Endometrial microvascular endothelial cells (primary cell): Measurements from ENCODE around the gene SLC35F6. TPM values are rescaled to one million over a fixed set of nuclear protein-coding genes. Genes with fewer than 3 reads are reported as not detected.
"Not testable (repeated sequence)": the region's sequence is repeated elsewhere in the genome, so short reads cannot be mapped to it uniquely, and the experiment has no call there.

Experiments
- in situ Hi-C: cut with HindIII; loops from 2 replicates; pipeline ENCODE4 v1.10.0; 2017; ENCODE audit warnings: low sequenced_read_pairs, low pct_unique_long_range_greater_than_20kb; ENCODE audit errors: inconsistent ontology term
- total RNA-seq: library from RNA; depleted of rRNA; stranded (reverse); fragments of >200 nt; gene quantifications from one replicate; pipeline ENCODE4 v1.2.3, GENCODE V29; 2015; ENCODE audit errors: inconsistent ontology term

SLC35F6 gene
- total RNA-seq, 1 donor from 2014 or later: 49.4 TPM

DNA sequence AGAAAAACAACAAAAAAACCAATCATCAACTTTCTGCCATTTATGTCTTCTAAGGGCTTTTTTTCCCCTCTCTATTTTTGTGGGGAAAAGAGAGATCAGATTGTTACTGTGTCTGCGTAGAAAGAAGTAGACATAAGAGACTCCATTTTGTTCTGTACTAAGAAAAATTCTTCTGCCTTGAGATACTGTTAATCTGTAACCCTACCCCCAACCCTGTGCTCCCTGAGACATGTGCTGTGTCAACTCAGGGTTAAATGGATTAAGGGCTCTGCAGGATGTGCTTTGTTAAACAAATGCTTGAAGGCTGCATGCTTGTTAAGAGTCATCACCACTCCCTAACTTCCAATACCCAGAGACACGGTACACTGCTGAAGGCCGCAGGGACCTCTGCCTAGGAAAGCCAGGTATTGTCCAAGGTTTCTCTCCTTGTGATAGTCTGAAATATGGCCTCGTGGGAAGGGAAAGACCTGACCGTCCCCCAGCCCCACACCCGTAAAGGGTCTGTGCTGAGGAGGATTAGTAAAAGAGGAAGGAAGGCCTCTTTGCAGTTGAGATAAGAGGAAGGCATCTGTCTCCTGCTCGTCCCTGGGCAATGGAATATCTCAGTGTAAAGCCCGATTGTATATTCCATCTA is 14.2 kb upstream of the SLC35F6 start:
- in situ Hi-C loops: not testable (repeated sequence)

DNA sequence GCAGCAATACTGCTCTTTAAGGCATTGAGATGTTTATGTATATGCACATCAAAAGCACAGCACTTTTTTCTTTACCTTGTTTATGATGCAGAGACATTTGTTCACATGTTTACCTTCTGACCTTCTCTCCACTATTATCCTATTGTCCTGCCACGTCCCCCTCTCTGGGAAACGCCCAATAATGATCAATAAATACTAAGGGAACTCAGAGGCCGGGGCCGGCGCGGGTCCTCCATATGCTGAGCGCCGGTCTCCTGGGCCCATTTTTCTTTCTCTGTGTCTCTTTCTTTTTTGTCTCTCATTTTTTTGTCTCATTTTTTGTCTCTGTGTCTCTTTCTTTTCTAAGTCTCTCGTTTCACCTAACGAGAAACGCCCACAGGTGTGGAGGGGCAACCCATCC is 13.6 kb upstream of the SLC35F6 start:
- in situ Hi-C loops: not testable (repeated sequence)

DNA sequence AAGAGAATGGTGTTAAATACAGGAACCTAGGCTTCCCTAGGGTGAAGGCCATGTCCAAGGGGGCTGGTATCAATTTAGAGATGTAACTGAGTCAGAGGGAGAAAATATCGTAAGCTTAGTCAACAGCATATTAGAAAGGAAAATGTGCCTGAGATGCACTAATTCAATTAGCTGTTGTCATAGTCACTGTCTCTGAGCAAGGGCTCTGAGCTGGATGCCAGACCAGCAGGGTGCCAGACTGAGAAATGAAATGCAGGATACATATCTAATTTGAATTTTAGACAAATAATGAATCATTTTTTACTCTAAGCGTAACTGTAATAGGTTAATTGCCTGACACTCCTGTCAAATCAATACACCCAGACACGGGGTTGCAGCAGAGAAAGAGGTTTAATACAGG is 11.4 kb upstream of the SLC35F6 start:
- in situ Hi-C loops: no loop called here

DNA sequence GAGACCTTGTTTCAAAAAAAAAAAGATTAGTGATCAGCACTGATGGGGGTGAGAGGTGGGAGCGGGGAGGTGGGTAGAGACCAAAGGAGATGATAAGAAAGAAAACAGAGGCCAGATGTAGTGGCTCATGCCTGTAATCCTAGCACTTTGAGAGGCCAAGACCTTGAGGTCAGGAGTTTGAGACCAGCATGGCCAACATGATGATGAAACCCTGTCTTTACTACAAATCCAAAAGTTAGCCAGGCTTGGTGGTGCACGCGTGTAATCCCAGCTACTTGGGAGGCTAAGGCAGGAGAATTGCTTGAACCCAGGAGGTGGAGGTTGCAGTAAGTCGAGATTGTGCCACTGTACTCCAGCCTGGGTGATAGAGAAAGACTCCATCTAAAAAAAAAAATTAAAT is 9.5 kb upstream of the SLC35F6 start:
- in situ Hi-C loops: no loop called here

DNA sequence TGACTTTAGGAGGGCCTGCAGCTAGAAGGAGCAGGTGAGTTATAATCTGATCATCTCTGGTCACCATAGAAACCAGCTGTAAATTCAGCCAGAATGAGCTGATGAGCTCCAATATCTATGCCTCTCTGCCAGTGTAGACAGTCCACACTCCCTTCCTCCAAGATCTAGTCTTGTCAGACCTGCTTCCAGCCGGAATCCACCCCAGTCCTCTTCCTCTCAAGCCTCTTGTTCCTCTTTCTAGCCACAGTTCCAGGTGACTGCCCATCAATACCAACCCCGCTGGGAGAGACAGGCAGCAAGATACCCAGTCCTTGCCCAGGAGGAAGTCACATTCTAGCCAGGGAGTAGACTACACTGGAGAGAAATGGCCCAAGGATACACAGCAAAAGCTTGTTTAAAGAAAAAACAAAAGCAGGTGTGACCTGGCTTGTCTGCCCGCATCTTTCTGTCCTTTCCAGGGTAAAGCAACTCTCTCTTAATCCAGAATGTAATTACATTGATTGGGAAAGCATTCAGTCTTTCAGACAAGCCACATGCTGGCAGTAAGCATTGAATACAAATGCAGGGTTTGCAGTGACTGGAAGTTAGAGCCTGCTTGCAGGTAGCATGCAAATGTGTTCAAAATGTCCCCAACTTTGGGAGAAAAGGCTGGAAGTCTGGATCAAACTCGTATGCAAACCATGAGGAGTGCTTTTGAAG is 9.0 kb upstream of the SLC35F6 start:
- in situ Hi-C loops: no loop called here

DNA sequence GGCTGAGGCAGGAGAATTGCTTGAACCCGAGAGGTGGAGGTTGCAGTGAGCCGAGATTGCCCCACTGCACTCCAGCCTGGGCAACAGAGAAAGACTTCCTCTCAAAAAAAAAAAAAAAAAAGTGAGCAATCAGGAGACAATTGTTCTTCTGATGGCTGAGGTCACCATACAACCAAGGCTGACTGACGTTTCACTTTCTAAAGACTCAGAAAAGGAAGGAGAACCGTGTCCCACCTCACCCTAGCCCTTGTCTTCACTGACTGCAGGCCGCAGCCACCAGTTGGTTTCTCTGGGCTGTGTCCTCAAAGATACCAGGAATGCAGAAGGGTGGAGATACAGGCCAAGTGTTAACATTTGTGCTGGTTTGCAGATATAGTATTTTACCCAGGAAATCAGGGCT is 7.7 kb upstream of the SLC35F6 start:
- in situ Hi-C loops: no loop called here

DNA sequence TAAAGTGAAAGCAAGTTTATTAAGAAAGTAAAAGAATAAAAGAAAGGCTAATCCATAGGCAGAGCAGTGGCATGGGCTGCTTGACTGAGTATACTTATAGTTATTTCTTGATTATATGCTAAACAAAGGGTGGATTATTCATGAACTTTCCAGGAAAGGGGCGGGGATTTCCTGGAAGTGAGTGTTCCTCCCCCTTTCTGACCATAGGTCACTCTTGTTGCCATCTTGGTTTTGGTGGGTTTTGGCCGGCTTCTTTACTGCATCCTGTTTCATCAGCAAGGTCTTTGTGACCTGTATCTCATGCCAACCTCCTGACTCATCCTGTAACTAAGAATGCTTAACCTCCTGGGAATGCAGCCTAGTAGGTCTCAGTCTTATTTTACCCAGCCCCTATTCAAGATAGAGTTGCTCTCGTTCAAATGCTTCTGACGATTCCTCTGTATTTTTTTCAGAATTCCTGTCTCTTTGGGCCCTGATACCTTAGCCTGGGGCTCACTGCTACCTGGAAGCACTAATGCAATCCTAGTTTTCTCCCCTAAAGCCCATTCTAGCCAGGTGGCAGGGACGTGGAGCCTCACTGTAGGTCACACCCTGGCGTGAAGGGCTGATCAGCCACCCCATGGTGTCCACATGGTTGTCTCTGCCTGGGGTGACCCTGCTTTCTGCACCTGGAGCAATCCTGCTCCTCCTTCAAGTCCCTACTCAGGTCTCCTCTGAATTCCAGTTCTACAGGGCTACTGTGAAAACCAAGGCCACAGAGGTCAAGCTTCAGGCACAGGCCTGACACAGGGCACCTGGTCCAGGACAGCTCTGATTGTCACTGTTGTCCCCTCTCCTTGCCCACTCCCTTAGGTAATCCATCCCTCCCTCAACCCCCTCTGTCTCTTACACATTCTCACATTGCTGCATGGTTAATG is 6.0 kb upstream of the SLC35F6 start:
- in situ Hi-C loops: no loop called here

DNA sequence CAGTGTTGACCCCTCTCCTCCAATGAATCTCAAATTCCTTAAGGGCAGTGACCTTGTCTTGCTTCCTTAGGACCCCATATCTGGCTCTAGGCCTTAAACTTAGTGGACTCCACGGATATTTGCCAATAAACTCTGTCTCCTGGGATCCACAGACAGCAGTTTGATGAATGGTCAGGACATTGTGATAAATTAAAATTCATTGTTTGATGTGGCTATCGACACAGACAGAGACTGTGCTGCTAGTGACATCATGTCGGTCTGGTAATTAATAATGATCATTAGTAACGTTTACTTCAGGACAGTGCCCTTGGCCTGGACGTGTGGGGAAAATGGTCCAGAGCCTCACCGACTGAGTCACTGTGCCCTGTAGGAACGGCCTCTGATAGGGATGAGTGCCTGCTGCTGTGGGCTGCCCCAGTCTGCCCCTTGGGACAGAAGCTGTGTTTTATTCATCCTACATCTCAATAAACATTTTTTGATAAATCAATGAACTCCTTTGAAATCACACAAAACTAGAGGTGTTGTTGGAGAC is 5.2 kb upstream of the SLC35F6 start:
- in situ Hi-C loops: no loop called here

DNA sequence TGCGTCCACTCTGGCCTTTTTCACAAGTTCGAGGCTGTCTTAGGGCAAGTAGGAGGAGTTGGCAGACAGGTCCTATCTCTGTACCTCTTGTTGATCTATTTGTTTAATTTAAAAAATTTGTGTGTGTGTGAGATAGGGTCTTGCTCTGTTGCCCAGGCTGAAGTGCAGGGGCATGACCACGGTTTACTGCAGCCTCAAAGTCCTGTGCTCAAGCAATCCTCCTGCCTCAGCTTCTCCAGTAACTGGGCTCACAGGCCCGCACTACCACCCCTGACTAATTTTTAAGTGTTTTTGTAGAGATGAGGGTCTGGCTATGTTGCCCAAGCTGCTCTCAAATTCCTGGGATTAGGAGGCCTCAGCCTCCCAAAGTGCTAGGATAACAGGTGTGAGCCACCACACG is 4.2 kb upstream of the SLC35F6 start:
- in situ Hi-C loops: no loop called here

DNA sequence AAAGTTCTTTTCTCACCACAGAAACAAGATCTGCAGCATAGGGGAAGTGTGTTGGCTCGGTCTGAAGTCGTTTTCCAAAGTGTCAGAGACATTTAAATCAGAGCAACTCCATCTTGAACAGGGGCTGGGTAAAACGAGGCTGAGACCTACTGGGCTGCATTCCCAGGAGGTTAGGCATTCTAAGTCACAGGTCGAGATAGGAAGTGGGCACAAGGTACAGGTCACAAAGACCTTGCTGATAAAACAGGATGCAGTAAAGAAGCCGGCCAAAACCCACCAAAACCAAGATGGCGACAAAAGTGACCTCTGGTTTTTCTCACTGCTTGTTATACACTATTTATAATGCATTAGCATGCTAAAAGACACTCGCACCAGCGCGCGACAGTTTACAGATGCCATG is 3.1 kb upstream of the SLC35F6 start:
- in situ Hi-C loops: not testable (repeated sequence)

DNA sequence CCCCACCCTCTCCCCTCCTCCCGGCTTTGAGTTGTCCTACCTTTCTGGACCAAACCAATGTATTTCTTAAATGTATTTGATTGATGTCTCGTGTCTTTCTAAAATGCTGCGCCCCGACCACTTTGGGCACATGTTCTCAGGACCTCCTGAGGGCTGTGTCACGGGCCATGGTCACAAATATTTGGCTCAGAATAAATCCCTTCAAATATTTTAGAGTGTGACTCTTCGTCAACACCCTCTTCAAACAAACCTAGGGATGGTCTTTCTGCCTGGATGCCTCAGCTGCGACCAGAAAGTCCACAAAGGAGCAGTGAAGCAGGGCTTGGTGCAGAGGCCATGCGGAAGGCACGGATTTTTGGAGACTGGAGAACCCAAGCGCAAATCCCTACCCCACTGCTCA is 1.1 kb upstream of the SLC35F6 start:
- in situ Hi-C loops: no loop called here

DNA sequence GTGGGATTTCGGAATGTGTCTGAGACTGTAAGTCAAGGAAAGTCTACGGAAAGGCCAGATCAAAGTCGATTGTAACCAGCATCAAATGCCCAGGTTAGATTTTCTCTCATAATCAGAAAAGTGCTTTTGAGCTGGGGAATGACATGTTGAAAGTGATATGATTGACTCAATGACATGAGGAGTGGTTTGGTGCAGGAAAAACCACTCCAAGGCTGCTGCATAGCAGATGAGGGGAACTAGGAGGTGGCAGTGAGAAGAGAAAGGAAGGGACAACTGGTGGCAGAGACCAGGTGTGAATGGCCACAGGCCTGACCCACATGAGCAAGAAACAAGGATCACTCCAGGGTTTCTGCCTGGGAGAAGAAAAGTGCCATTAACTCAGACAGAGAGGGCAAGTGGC is 822 bp downstream of the SLC35F6 start:
- in situ Hi-C loops: no loop called here

DNA sequence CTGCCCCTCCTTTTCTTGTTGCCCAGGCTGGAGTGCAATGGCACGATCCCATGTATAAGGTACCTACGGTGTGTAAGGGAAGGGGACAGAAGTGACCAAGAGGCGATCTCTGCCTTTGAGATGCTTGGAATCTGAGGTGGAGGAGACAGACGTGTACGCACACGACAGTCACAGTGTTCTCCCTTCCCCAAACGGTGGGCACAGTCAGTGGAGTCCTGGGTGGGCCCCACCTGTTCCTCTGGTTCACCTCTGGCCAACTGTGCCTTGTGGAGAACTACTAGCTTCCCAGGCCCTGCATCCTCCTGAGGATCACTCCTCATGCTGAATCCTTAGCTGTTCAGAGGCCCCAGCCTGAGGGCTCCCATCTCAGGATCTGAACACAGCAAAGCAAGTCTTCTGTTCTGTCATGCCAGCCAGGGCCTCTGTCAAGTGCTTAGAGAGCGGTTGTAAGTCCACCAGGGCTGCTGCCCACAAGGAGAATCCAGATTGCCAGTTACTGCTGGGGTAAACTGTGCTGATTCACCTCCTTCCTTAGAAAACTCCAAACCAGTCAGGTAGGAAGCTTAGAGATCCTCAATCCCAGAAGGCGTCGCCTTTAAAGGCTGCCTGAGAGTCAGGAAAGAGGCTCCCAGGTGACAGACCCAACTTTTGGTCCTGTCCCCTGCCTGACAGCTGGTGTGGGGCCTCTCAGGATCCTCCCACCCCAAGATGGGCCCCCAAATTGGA is 1.6 kb downstream of the SLC35F6 start:
- in situ Hi-C loops: no loop called here

DNA sequence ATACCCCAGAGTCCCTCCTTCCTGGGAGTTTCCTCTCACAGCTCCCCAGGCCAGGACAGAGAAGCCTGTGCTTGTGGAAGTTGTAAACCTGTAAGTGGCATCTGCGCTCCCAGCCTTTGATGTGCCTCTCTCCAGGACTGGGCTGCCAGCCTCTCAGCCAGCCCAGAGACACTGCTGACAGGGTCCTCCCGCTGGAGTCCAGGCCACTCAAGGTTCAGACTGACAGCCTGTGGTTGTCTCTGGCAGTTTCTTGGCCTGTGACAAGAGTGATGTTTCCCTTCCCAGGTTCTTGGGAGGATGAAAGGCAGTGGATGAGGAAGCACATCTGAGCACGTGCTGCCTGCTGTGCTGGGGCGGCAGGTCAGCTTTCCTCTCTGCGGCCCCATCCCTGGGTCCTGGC is 3.0 kb downstream of the SLC35F6 start:
- in situ Hi-C loops: no loop called here

DNA sequence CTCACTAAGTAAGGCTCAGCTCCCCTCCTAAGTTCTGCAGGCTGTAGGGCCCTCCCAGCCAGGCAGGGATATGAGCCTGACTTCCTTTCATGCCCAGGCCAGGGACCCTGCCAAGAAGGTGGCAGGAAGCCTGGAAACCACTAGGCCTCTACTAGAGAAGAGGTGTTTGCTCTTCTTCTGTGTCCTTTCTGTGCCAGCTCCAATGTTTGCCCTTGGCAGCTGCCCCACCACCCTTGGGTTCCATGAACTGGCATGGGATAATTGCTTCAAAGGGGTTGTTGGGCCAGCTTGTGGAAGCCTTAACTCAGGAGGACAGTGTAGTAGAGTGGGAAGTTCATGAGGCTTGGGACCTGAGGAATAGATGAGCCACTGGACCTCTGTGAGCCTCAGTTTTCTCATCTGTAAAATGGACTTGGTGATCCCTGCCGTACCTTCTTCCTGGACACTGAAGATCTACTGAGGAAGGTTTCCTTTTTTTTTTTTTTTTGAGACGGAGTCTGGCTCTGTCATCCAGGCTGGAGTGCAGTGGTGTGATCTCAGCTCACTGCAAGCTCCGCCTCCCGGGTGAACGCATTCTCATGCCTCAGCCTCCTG is 3.9 kb downstream of the SLC35F6 start:
- in situ Hi-C loops: no loop called here

DNA sequence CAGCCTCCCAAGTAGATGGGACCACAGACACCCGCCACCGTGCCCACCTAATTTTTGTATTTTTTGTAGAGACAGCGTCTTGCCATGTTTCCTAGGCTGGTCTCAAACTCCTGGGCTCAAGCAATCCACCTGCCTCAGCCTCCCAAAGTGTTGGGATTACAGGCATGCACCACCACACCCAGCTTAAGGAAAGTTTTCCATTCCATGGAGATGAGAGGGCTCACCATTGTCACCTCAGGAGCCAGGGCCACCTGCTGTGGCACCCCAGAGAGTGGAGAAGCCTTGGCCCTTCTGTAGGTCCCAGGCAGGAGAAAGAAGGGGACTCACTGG is 4.6 kb downstream of the SLC35F6 start:
- in situ Hi-C loops: no loop called here

DNA sequence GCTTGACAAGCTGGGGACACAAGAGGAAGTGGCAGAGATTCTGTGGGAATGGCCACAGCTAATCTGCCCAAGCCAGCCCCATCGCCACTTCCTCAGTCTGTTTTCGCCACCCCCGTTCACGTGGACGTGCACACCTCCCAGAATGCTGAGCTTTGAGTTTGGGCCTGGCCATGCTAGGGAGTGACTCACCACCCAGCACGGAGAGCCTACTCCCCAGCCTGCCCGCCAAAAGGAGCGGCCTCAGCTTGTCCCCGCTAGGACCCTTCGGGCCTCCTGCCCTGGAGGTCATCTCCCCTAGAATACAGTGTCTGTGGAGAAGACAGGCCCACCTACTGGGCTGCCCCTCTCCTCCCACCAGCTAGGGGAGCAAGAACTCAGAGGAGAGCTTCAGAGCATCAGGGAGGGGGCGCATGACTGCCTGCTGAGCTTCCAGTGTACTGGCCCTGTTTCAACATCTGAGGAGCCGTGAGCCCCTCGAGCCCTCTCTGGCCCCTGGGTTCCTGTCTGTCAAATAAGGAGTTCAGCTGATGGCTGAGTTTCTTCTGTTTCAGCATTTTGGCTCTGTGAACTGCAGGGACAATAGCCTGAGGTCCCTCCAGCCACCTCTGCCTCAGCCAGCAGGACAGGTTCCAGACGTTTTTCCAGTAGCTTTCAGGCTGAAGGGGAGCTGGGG is 5.1 kb downstream of the SLC35F6 start:
- in situ Hi-C loops: no loop called here

DNA sequence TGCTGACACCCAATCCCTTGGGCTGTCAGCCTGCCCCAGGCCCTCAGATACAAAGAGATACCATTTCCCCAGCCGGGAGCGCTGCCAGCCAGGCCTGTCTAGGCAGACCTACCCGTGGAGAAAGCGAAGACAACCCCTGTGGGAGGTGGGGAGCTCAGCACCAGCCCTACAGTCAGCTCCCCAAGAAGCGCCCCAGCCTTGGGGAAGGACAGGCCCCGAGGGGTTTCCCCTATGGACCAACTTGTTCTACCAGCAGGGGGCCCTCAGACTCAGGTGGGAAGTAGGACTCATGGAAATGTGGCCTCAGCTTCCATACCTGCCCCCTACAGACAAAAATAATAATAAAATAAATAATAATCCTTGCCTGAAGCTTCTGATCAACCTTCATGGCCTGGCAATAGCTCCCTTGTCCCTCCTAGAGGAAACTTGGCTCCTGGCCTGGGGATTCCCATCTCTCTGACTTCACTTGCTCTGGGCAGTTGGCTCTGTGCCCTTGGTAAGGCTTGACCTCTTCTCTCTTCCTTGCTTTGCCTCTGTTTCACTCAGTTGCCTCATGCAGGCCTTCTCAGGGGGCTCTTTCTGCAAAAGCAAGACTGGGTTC is 7.0 kb downstream of the SLC35F6 start:
- in situ Hi-C loops: no loop called here
